ENCODE results near the gene UBAP1L.

UBAP1L gene

DNA sequence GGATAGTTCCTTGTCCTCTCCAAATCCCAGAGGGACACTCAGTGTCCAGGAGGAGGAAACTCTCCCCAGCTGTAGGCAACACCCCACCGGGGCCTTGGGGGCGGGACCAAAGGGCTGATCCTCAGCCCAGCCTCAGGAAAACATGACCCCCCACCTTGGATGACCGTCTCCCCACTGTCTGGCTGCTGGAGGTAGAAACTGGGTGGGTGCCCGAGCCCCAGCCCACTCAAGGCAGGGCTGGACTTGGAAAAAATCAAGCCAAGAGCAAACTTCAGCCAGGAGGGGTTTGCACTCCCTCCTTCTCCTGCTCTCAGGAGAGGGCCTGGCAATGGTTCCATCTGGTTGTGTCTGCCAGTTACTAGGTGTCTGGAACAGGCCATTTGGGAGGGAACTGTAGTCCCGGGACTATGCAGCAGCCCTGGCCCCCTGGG is 43.6 kb downstream of the UBAP1L start:
- Histone ChIP-seq H3K4me1 (ENCODE audit: low read depth, poor library complexity, severe bottlenecking) (no peaks in the 10 kb centered on the region), H3K27me3 (ENCODE audit: insufficient read depth, low read depth) (no peaks in the 10 kb centered on the region), H3K9ac (no peak overlapping the region), H3K4me2 (no peak overlapping the region), H3K4me3 (IDR thresholded peaks at IDR 0.05; ENCODE audit: insufficient read depth, low read depth, low read length) (no peak overlapping the region), H2AFZ (ENCODE audit: low read depth) (no peak overlapping the region), H3K36me3 (ENCODE audit: insufficient read depth) (no peaks in the 10 kb centered on the region), H4K20me1 (ENCODE audit: insufficient read depth) (no peaks in the 10 kb centered on the region), H3K79me2 (ENCODE audit: insufficient read depth, low read depth) (no peaks in the 10 kb centered on the region), H3K27ac (no peak overlapping the region)
- TF ChIP-seq, protein P1, sequence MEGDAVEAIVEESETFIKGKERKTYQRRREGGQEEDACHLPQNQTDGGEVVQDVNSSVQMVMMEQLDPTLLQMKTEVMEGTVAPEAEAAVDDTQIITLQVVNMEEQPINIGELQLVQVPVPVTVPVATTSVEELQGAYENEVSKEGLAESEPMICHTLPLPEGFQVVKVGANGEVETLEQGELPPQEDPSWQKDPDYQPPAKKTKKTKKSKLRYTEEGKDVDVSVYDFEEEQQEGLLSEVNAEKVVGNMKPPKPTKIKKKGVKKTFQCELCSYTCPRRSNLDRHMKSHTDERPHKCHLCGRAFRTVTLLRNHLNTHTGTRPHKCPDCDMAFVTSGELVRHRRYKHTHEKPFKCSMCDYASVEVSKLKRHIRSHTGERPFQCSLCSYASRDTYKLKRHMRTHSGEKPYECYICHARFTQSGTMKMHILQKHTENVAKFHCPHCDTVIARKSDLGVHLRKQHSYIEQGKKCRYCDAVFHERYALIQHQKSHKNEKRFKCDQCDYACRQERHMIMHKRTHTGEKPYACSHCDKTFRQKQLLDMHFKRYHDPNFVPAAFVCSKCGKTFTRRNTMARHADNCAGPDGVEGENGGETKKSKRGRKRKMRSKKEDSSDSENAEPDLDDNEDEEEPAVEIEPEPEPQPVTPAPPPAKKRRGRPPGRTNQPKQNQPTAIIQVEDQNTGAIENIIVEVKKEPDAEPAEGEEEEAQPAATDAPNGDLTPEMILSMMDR (conservative IDR thresholded peaks at IDR 0.05; ENCODE audit: low read depth, low read length) = no peak

DNA sequence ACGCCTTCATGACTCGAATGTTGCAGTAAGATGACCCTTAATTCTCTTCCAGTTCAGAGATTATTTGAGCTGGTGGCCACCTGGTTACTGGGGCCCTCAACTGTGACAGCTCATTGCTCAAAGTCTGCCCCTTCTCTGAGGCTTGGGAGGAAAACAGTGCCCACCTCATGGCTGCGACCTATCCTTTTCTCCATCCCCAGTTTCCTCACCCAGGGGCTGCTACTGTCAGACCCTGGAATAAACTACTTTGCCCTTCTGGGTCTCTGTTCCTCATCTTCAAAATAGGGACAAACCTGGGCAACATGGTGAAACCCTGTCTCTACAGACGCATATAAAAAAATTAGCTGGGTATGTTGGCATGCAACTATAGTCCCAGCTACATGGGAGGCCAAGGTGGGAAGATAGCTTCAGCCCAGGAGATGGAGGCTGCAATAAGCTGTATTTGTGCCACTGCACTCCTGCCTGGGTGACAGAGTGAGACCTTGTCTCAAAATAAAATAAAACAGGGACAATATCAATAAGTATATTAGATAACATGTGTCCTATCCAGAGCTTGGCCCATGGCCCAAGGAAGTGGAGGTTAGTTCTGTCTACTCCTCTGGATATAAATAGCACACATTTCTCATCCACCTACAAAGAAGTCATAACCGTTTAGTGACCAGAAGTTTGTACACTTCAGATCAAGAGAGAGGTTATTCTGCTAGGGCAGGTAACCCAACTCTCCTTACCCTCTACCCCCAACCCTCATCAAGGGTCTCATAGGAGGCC is 45.0 kb downstream of the UBAP1L start:
- Histone ChIP-seq H3K4me2 (no peak overlapping the region), H2AFZ (ENCODE audit: low read depth) (no peak overlapping the region), H3K79me2 (ENCODE audit: insufficient read depth, low read depth) (no peaks in the 10 kb centered on the region), H3K4me3 (IDR thresholded peaks at IDR 0.05; ENCODE audit: insufficient read depth, low read depth, low read length) (no peak overlapping the region), H3K36me3 (ENCODE audit: insufficient read depth) (no peaks in the 10 kb centered on the region), H3K4me1 (ENCODE audit: low read depth, poor library complexity, severe bottlenecking) (no peaks in the 10 kb centered on the region), H3K27ac (no peak overlapping the region), H3K9ac (no peak overlapping the region), H3K27me3 (ENCODE audit: insufficient read depth, low read depth) (peaks cover 5% of the 10 kb centered on the region), H4K20me1 (ENCODE audit: insufficient read depth) (no peaks in the 10 kb centered on the region)
- TF ChIP-seq, protein P1 (conservative IDR thresholded peaks at IDR 0.05; ENCODE audit: low read depth, low read length) = no peak

DNA sequence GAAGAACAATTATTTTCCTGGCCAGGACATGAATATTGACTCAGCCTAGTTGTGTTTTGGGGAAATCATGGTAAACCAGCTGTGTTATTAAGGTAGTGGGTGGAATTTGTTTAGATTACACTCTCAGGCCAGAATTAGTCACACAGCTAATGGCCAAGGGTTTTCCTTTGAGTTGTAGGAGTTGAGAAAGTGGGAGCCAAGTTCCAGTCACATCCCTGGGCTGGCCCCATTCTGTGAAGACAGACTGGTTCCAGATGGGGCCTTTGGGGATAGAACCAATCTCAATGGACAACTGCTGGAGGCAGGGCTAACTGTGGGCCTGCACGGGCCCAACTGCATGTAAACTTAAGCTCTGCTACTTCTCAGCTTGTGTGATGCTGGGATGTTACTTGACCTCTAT is 45.8 kb downstream of the UBAP1L start:
- TF ChIP-seq, protein P1 (conservative IDR thresholded peaks at IDR 0.05; ENCODE audit: low read depth, low read length) = no peak
- H4K20me1 ChIP-seq (ENCODE audit: insufficient read depth) = no peaks in the 10 kb centered on the region
- H3K27ac ChIP-seq = no peak overlapping the region
- H3K4me3 ChIP-seq (IDR thresholded peaks at IDR 0.05; ENCODE audit: insufficient read depth, low read depth, low read length) = no peak overlapping the region
- no peak overlapping the region for H3K9ac ChIP-seq
- H3K4me2 ChIP-seq = no peak overlapping the region
- no peaks in the 10 kb centered on the region for H3K4me1 ChIP-seq (ENCODE audit: low read depth, poor library complexity, severe bottlenecking)
- H3K27me3 ChIP-seq (ENCODE audit: insufficient read depth, low read depth) = peaks cover 5% of the 10 kb centered on the region
- H2AFZ ChIP-seq (ENCODE audit: low read depth) = no peak overlapping the region
- no peaks in the 10 kb centered on the region for H3K79me2 ChIP-seq (ENCODE audit: insufficient read depth, low read depth)
- H3K36me3 ChIP-seq (ENCODE audit: insufficient read depth) = no peaks in the 10 kb centered on the region

DNA sequence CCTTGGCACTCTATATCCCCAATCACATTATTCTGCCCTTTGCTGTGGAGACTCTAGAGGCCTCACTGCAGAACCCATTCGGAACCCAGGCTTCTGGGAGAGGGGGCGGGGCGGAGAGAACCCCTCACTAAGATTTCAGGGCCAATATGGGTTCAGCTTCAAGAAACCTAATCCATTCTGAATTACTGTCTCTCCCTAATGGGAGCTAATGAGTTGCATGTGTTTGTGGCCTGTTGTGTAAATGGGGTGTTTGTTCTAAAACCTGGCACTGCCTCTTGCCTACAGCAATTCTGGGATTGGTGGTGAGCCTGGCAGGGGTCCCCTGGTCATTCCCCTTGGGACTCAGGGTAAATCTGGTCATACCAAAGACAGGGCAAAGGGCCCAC is 46.6 kb downstream of the UBAP1L start:
- Histone ChIP-seq H4K20me1 (ENCODE audit: insufficient read depth) (no peaks in the 10 kb centered on the region), H3K9ac (no peak overlapping the region), H3K36me3 (ENCODE audit: insufficient read depth) (no peaks in the 10 kb centered on the region), H3K27me3 (ENCODE audit: insufficient read depth, low read depth) (peaks cover 5% of the 10 kb centered on the region), H2AFZ (ENCODE audit: low read depth) (no peak overlapping the region), H3K4me3 (IDR thresholded peaks at IDR 0.05; ENCODE audit: insufficient read depth, low read depth, low read length) (no peak overlapping the region), H3K79me2 (ENCODE audit: insufficient read depth, low read depth) (no peaks in the 10 kb centered on the region), H3K4me1 (ENCODE audit: low read depth, poor library complexity, severe bottlenecking) (no peaks in the 10 kb centered on the region), H3K27ac (no peak overlapping the region), H3K4me2 (no peak overlapping the region)
- TF ChIP-seq, protein P1 (conservative IDR thresholded peaks at IDR 0.05; ENCODE audit: low read depth, low read length) = no peak

All from KMS-11 (cell line).